Measurements from ENCODE around the gene RTEL1.
"Not testable (repeated sequence)": the region's sequence is repeated elsewhere in the genome, so short reads cannot be mapped to it uniquely, and the experiment has no call there.

Gene RTEL1

DNA sequence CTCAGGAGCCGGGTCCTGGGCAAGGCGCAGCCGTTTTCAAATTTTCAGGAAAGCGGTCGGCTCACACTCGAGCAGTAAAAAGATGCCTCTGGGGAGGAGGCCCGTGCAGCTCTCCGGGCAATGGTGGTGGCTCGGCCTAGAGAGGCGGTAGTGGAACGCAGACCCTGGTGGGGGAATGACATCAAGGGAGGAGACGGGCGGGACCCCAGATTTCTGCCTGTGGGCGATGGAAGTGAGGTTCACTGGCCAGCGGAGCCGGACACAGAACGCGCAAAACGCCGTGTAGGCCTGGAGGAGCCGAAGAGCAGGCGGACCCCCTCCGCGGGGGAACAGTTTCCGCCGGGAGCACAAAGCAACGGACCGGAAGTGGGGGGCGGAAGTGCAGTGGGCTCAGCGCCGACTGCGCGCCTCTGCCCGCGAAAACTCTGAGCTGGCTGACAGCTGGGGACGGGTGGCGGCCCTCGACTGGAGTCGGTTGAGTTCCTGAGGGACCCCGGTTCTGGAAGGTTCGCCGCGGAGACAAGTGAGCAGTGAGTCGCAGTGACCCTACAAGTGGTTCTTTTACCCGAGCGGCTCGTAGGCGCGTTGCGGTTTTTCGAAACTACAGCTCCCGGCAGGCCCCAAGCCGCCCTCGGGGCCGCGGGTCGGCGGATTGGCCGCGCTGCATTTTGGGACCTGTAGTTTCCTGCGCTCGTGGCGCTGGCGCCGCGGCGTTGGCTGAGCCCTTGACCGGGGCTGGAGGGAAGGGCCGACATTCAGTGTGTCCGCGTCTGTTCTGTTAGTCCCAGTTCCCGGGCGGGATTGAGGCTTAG lies at the start of gene RTEL1:
RTEL1 (plus strand) TSS at position 376 of the 812 bp plus-strand sequence. CDS start 1,091 bp downstream, outside the sequence.
- DNase-seq: peak; percentile 87

DNA sequence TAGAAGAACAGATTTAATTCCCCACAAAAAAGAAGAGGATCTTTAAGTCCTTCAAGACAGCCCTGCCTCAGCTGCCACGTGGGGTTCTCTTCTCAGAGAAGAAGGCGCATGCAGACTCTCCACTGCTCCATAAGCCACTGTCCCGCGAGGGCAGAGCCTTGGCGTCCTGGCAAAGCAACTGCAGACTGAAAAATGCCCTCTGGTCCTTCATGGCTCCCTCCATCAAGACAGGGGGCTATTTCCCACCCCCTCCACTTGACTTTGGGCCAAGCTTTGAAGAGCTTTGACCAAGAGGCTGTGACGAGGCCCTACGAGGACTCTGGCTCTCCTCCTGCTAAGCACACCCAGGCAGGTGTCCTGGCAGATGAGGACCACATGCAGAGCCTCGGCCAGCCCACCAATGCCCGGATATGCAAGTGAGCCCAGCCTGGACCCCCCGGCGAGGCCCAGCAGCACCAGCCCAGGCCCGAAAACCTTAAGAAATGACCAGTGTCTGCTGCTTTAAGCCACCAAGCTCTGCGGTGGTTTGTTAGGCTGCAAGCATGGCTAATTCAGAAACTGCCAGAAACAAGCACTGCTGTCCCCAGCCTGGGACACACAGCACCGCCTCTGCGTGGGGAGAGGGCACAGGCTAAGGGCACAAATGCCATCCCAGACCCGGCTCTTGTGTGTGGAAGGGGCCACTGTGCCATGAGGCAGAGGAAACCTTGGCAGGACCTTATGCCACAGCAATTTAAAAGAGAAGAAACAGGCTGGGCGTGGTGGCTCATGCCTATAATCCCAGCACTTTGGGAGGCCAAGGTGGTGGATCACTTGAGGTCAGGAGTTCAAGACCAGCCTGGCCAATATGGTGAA lies 47.3 kb upstream of the RTEL1 start:
- no peak for DNase-seq

- DNase-seq: no peak
Measured at GRCh38 chr20:63611646-63612045, 46.5 kb upstream of the RTEL1 start.

GRCh38 chr20:63612276-63612931 lies 45.7 kb upstream of the RTEL1 start:
- no peak for DNase-seq

- not testable (repeated sequence) for DNase-seq
Measured at GRCh38 chr20:63613863-63614594, 44.1 kb upstream of the RTEL1 start.

DNA sequence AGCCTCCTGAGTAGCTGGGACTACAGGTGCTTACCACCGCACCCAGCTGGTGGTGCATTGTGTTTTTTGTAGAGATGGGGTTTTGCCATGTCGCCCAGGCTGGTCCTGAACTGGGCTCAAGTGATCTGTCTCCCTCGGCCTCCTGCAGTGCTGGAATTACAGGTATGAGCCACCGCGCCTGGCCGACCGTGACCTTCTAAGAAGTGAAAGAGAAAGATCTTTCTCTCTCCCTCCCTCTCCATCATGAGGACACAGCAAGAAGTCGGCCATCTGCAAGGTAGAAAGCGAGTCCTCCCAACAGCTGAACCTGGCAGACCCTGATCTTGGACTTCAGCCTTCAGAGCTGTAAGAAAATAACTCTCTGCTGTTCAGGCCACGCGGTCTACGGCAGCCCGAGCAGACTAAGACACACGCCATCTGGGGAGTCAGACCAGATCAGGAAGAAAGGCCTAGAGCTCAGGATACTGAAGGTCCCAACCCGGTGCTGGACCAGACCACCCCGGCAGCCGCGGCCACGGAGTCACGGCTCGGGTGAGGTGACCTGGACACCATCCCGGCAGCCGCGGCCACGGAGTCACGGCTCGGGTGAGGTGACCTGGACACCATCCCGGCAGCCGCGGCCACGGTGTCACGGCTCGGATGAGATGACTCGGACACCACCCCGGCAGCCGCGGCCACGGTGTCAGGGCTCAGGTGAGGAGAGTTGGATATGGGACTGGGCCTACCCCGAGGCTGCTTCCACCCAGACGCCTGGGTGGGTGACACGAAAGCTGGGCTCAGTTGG lies 40.8 kb upstream of the RTEL1 start:
- no peak for DNase-seq

DNA sequence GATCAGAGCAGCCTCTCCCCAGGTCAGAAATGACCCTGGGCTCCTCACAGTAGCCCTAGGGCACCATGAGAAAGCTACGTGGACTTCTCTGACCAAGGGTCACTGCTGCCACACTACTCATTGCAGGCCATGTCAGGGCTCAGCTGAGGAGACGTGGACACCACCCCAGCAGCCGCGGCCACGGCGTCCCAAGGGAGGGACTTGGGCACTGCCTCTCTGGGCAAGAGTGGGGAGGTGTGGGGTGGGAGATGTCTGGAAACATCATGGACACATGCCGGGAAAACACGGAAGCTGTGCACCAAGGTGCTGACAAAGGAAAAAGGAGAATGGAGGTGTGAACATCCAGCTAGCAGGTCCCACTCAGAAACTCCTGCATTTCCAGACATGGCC lies 40.2 kb upstream of the RTEL1 start:
- no peak for DNase-seq

- DNase-seq: no peak
Measured at GRCh38 chr20:63618291-63618980, 39.7 kb upstream of the RTEL1 start.

- DNase-seq: no peak
Measured at GRCh38 chr20:63619086-63619485, 39.0 kb upstream of the RTEL1 start.

GRCh38 chr20:63619505-63619904 lies 38.6 kb upstream of the RTEL1 start:
- no peak for DNase-seq

DNA sequence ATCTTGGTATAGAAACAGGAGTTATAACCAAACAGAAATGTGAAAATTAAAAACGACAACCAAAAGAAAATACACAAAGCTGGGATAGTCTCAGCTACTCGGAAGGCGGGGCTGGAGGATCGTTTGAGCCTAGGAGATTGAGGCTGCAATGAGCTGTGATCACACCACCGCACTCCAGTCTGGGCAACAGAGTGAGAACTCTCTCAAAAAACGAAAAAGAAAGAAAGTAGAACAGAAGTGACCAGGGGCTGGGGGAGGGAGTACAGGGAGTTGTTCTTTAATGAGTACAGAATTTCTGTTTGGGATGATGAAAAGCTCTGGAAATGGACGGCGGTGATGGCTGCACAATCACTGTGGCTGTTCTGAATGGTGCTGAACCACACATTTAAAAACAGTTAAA lies 37.1 kb upstream of the RTEL1 start:
- no peak for DNase-seq

GRCh38 chr20:63622096-63622495 lies 36.0 kb upstream of the RTEL1 start:
- no peak for DNase-seq

GRCh38 chr20:63622732-63623131 lies 35.4 kb upstream of the RTEL1 start:
- DNase-seq: no peak

GRCh38 chr20:63624486-63624885 lies 33.6 kb upstream of the RTEL1 start:
- no peak for DNase-seq

- peak; percentile 15 for DNase-seq
Measured at GRCh38 chr20:63625771-63626423, 32.2 kb upstream of the RTEL1 start.

GRCh38 chr20:63626424-63627128 lies 31.5 kb upstream of the RTEL1 start, which contains the start of gene GMEB2:
Gene GMEB2, minus strand, starts transcription at chr20:63627101. Its CDS starts 7,704 bp downstream, at chr20:63619397.
- peak; percentile 90 for DNase-seq

- DNase-seq: peak; percentile 96
Measured at GRCh38 chr20:63627129-63627750, 30.9 kb upstream of the RTEL1 start.

GRCh38 chr20:63627751-63628245 lies 30.3 kb upstream of the RTEL1 start:
- DNase-seq: no peak

Measured in CD4-positive, alpha-beta T cell treated with Interleukin-6 for 4 hours (primary cell).